HG02884 (cell line): ENCODE measurements around the gene PKM.

Source experiments
- ATAC-seq: cut with Tn5 transposase; IDR thresholded peaks from one replicate; pipeline ENCODE4 v1.9.1; 2021; ENCODE audit warnings: mild to moderate bottlenecking, moderate library complexity; ENCODE audit not compliant: unreplicated experiment

PKM gene

GRCh38 chr15:72202302-72202701 lies 28.7 kb downstream of the PKM start:
- no peak for ATAC-seq

DNA sequence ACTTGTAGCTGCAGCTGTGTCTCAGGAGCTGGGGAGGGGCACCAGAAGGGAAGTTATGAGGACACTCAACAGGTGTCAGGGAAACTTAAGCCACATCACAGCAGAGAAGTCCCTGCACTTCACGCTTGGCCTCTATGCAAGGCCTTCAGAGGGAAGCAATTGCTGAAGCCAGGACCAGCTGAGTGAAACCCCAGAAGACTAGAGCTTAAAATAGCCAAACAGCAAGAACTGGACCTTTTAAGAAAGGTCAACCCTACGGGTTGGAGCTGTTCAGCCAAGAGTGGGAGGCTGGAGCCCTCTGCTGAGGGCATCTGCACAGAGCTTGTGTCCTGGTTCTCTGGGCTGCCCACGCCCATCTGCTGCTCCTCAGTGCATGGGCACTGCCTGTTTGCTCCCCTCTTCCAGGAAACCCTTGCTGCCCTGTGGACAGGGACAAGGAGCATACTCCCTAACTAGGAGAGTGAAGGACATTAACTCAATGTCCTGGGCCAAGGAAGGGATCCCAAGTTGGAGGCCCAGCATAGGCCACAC lies 29.5 kb downstream of the PKM start:
- ATAC-seq = no peak

DNA sequence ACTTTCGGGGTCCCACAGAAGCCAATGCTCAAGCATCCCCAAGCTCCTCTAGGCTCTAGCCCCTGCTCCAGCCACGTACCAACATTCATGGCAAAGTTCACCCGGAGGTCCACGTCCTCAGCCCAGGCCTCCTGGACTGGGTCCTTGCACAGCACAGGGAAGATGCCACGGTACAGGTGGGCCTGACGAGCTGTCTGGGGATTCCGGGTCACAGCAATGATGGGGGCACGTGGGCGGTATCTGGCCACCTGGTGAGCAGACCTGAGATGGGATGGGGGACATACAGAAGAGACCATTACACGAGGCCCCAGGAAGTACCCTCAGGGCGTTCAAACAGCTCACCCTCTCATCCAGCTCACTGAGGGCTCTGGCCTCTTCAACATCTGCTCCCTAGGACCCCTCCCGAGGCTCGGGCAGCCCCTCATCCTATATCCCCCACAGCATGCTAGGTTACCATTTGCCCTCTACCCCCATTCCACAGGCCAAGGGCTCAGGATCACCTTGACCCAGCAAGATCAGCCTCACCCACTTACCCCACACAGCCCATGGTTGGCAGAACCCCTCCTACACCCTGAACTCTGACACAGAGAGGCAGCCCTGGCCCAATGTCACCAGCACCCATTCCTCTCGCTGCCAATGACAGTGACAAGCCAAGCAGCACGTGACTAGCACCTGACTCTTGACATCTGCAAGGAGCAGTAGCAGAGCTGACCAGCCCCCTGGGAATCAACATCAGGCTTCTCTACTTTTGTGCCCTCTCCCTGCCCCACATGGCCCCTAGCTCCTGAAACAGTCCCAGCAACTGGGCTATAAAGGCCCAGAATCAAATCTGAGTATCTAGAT lies 30.4 kb downstream of the PKM start:
- no peak for ATAC-seq

DNA sequence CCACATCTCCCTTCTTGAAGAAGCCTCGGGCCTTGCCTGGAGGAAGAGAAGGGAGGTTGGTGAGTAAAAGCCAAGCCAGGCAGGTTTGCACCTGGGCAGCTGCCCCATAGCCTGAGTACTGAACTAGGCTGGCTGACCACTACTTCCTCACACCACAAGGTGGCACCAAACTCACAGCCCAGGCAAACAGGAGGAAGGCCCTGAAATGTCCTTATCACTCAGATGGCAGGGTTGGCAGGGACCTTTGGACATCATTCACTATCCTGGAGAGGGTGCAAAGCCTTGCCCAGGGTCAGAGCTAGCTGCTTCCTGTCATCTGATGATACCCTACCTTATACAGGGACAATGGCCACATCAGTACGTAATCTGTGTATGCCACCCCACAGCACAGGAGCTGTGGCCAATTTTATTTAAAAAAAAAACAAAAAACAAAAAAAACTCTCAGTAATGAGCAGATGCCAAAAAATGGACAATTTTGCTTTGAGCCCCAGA lies 31.2 kb downstream of the PKM start:
- ATAC-seq = no peak

- no peak for ATAC-seq
These were observed 31.8 kb downstream of the PKM start for GRCh38 chr15:72199205-72199515.

DNA sequence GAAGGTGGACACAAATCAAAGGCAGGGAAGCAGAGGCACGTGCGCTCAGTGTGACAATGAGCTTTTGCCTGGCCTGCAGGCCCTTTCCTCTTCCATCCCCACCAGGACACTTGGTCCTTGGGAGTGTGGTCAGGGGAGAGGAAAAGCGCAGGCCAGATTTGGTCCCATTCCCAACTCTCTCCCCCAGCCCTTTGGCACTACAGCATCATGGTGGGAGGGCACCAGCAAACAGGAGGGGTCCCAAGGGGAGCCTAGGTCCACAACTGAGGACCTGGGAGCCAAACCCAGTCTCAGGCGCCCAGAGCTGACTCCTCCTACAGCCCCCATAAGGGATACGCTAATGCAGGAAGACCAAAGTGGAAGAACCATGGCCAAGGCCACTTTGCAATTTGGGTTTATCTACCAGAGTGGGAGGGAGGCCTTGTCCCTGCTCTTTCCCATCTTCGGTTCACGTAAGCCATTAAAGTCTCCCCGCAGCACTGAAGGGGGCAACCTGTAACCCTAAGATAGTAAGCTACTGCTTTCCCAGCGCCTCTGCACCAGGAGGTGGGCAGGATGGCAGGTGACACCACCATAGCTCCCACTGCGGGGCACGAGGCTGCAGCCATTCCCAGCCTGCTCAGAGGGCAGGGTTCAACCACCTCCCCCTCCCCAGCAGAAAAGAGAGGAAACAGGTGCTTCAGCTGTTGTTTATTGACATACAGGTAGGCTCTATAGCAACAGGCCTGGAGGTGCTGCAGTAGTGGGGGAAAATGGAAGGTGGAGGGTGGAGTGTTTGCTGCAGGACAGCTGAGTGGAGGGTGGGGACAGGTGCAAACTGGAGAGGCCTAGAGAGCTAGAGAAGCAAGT lies 32.4 kb downstream of the PKM start:
- no peak for ATAC-seq

DNA sequence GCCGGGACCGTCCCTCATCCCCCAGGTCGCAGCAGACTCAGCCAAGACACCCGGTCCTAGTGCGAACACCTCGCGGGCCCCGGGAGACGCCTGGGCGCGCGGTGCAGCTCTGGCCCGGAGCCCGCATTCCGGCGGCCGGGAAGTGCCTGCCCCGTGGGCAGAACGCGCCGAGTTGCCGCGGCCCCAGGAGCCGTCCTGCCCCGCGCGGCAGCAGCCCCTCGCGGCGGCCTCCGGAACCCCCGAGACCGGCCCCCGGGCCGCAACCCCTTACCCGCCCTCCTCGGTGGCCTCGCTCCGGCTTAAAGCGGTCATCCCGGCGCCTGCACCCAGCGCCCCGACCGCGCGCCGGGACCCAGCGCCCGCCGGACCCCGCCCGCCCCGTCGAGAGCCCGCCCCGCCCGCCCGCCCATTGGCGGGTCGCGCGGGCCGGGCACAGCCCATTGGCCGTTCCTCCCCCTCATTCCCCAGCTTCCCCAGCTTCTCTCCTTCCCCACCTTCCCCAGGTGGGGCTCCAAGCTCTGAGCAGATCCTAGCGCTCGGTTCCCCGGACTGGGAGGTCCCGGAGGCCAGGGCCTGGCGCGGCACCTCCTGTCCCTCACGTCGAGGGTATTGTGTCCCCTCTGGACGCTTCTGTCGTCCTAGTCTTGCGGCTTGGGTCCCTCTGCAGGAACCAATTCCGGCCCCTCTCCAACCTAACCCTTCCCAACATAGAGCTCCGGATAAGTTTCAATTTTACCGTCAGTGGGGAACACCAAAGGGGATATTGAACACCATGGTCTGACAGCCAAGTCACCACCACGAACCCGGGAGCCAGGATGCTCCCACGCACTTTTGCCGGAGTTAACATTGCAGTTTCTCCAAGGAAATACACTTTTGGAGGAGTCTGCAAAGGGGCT lies 33.3 kb downstream of the PKM start, which contains the start of gene GRAMD2A:
Gene GRAMD2A (minus strand): TSS at position 328 of the 896 bp plus-strand sequence.
- ATAC-seq = no peak

GRCh38 chr15:72197041-72197459 lies 33.9 kb downstream of the PKM start:
- no peak for ATAC-seq

DNA sequence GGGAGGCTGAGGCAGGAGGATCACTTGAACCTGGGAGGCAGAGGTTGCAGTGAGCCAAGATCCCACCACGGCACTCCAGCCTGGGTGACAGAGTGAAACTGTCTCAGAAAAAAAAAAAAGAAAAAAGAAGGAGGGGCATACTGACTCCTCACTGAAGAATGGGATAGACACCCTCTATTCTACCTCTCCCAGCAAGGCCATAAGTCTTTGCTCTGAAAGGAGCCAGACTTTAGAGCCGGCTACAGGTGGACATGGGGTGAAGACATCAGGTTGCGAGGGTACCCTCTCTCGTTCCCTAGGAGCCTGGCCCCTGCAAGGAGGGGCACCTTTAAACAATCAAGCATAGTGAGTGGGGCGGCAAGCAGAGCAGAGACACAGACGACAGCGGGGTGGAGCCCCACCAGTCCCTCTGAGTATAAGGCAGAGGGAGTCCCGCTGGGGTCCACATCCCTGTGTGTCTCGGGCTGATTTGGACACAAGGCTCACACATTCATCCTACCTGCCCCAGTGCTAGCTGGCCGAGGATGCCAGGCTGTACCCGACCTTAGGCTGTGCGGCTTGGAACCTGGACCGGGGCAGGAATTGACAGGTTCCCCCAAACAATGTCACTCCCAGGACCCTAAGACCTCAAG lies 34.5 kb downstream of the PKM start:
- no peak for ATAC-seq

GRCh38 chr15:72195101-72195511 lies 35.9 kb downstream of the PKM start:
- ATAC-seq = no peak

- ATAC-seq = no peak
These were observed 37.1 kb downstream of the PKM start for GRCh38 chr15:72193836-72194396.

DNA sequence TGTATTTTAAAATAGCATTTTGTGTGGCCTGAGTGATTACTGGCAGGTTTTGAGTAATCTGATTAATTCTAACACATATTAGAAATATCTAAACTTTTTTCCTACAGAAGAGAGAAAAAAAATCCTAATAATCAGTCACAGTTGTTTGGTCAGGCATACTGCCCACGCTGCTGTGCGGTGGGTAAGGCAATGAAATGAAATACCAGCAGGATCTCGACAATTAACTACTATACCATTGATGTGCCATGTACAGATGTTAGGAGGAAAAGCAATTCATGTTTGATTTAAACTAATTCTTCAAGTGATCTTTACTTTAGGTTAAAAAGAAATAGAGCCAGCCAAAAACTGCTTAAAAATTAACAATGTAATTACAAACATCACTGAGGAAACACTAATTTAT lies 38.6 kb downstream of the PKM start:
- ATAC-seq = no peak

DNA sequence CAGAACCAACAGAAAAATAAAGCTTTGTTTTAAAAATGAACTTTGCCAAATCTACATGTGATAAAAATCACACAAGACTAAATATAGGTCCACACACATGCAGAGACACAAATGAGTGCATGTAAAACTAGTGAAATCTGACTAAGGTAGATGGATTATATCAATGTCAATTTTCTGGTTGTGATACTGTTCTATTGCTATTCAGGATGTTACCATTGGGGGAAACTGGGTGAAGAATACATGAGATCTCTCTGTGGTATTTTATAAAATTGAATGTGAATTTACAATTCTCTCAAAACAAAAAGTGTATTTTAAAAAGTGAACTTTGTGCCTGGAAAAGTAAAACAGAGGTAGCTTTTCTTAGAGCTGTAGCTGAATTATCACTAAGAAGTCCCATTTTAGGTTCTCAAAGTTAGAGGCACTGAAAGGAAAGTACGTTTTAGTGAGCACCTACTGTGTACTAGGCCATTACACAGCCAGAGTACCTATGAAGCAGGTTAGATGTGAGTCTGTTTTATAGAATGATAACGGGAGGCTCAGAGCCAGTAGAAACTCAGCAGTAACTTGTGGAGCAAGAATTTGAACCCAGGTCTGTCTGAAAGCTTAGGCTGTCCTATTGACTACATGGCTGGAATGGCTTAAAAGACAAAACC lies 41.6 kb downstream of the PKM start:
- no peak for ATAC-seq

- no peak for ATAC-seq
These were observed 46.7 kb downstream of the PKM start for GRCh38 chr15:72184165-72184811.

DNA sequence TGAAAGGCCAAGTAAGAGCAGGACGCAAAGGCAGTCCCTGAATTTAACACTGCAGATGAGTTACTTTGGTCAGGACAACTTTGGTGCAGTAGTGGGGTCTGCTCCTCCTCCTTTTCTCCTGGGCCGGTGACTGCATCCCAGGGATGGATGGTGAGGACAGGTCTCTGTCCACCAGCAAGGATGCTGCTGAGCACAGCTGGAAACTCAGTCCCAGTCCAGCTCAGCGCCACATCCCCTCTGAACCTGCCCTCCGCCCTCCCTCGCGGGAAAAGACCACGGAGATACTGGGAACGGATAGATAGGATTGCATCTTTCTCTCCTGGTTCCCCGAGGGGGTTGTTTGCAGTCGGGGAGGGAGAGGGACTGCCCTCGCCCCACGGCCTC lies 47.2 kb downstream of the PKM start:
- ATAC-seq = no peak

GRCh38 chr15:72182673-72183072 lies 48.3 kb downstream of the PKM start:
- no peak for ATAC-seq

DNA sequence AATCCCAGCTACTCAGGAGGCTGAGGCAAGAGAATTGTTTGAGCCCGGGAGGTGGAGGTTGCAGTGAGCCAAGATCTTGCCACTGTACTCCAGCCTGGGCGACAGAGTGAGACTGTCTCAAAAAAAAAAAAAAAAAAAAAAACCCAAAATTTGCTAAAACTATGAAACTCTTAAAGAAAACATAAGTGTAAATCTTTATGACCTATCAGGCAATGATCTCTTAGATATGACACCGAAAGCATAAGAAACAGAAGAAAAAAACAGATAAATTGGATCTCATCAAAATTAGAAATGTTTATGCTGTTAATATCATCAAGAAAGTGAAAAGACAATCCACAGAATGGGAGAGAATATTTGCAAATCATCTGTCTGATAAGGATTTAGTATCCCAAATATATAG lies 48.7 kb downstream of the PKM start:
- no peak for ATAC-seq

- ATAC-seq = no peak
These were observed 50.1 kb downstream of the PKM start for GRCh38 chr15:72180761-72181324.
